C1 segment of cervical spinal cord (tissue), 14 donors: ENCODE results near the gene ALG8.

Experiments
- DNase-seq, 14 donors: peaks; one replicate each; lab custom pipeline; 2025; lab: John Stamatoyannopoulos, UW

The ALG8 gene

DNA sequence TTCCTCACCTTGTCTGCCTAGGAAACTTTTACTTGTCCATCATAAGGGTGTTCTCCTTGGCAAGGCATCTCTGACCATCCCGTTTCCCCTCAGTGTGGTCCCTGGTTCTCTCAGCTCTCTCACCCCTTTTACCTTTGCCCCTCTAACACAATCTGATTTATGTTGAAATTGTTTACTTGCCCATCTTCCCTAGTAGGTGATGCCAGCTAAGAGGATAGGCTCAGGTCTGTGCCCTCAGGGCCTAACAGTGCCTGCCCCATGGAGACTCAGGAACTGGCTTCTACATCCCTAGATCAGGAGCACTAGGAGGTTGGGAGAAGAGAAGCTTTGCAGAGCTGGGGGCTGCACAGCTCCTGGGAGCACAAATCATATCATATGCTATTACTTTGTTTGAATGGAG, 21.1 kb upstream of the ALG8 start:
- DNase-seq = no peak

DNA sequence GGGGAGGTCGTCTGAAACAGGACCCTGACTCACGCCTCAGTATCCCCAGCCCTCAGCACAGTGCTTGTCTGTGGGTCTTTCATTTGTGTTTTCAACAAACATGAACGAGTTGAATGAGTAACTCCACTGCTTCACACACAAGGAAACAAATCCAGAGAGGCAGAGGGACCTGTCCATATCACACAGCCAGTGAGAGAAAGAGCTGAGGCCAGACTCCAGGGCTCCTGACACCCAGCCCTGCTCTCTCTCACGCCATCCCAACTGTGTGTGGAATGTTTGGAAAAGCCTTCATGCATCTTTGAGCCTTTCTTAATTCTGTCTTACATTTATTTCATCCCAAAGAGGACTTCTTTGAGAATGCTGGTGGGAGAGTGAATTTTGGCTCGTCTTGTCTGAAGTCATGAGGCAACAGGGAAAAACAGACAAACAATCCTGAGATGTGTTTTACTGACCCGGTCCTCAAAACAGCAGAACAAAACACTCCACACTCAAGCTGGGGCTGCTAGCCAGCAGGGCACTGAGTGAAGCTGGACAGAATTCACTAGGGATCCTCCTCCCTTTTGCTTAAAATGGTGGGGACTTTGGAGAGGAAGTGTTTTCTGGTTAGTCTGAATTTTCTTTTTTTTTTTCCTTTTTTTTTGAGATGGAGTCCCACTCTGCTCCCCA, 19.7 kb upstream of the ALG8 start:
- DNase-seq = peak in 2 of 14 donors; percentile 12 to 14

DNA sequence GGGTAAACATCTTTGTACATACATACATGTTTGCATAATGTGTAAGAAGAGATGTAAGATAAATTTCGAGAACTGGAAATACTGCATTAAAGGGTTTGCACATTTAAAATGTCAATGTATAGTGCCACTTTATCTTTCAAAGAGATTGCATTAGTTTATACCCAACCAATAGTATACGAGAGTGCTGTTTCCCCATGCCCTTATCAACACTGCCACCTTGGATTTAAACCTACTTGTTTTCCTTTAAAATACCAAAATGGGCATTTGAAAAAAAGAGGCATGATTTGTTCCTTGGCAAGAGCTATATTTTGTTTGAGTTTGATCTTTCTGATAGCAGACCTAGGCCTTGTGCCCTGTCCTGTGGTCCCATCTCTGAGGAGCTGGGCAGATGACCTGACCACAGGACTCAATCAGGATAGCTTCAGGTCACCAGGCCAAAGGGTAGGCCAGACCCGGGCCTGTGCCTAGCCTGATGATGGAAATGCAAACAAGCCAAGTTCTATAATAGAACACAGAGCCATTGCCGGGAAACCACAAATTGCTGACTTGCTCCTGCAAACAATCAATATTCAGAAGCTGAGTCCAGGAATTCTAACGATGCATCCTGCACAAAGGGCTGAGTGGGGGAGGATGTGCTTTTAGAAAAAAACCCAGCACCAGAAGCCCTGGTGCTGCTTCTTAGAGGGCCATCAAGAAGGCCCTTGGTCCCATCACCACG, 16.9 kb upstream of the ALG8 start:
- no peak for DNase-seq

DNA sequence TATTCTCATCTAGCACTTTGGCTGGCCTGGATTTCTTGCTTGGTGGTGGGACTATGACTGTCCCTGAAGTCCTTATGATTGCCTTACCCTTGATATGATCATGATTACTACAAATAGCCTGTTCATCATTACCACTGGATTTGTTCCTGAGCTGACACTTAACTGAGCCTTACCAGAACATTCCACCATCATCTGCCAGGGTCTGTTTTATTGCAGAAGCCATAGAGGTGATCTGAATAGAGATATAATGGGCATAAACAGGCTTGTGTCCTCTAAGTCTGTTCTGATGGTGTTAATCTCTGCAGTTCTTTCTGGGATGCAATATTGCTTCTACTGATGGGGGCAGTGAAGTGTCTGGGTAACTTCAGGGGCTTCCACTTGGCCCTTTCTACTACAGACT, 12.4 kb upstream of the ALG8 start:
- no peak for DNase-seq

DNA sequence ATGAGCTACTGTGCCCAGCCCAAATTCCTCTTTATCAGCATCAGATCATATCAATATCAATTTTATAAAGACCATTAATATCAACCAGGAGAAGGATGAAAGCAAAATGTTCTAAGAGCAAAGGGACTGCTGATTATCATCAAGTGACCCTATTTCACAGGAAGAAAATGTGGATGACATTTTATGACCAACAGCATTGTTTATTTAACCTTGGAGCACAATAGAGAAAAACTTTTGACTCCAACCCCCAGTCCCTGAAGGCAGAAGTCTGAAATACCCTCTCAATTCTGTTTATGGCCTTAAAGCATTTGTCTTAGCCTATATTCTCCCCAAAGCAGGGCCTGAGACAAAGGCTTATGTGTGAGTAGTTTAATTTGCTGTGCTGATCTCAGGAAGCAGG, 11.3 kb upstream of the ALG8 start:
- no peak for DNase-seq

DNA sequence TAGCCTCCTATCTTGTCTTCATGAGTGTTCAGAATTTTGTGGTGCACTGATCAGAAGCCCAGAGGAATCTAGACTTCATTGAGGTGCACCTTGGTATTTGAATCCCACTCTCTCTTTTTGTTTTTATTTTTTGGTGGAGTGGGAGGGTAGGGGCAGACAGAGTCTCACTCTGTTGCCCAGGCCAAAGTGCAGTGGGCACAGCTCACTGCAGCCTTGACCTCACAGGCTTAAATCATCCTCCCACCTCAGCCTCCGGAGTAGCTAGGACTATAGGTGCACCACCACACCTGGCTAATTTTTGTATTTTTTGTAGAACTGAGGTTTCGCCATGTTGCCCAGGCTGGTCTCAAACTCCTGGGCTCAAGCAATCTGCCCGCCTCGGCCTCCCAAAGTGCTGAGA, 10.9 kb upstream of the ALG8 start:
- DNase-seq = no peak

DNA sequence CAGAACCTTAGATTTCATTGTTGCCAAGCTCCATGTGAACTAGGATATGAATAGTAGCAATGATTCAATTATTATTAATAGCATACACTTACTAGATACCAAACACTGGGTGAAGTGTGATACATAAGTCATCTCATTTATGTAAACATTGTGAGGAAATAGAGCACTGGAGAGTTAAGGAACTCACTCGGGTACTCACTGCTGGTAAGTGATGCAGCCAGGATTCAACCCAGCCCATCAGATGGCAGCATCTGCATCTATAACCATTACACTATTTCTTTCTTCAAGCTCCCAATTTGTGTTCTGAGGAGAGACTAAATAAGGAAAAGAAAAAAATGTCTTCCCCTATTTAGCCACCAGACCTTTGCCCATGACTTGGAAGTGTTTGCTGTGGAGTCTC, 10.2 kb upstream of the ALG8 start:
- no peak for DNase-seq

DNA sequence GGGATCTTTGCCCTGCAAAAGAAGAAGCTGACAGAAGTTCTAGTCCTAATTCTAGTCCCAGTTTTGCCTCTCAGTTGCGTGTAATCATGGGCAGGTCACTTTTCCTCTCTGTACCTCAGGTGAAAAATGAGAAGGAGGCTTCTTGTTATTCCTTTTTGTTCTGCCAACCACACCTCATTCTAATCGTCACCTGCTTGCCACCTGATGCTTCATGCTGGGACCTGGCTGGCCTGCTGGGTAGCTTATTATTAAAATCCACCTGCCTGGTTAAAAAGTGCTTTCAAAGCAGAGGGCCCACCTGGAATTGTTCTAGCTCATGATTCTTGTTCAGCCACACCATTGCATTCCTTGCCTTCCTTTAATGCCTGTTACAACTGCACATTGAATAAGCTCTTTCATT, 8.4 kb upstream of the ALG8 start:
- DNase-seq = no peak

DNA sequence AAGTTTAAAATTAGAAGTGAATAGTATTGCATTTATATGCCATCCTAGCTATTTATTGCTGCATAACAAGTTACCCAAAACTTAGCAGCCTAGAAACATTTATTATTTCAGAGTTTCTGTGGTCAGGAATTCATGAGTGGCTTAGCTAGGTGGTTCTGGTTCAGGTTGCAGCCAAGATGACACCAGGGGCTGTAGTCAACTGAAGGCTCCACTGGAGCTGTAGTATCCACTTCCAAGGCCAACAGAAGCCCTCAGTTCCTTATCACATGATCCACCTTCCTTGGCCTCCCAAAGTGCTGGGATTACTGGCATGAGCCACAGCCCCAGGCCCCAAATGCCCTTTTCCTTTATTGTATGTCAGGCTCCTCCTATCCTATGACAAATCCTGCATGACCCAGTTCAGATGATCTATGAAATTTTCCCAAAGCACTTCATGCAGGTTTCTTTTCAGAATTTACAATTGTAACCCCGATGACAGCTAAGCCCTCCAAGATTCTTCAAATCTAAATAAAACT, 6.1 kb upstream of the ALG8 start:
- DNase-seq = no peak

DNA sequence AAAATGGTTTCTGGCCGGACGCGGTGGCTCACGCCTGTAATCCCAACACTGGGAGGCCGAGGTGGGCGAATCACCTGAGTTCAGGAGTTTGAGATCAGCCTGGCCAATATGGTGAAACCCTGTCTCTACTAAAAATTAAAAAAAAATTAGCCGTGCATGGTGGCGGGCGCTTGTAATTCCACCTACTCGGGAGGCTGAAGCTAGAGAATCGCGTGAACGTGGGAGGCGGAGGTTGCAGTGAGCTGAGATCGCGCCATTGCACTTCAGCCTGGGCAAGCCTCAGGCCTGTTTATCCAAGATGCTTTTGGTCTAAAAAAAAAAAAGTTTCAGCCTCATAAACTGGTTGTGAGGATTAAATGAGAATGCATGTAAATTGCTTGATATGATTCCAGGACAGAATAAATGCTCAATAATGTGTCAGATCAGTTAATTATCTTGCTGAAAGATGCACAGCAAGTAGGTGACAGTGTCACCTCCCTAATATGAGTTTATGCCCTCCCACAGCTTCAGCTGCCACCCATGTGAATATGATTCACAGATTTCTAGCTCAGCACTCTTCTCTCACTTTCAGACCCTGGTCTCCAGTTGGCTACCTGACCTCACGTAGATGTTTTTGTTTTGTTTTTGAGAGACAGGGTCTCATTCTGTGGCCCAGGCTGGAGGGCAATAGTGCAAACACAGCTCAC, 1.1 kb upstream of the ALG8 start:
- no peak for DNase-seq

DNA sequence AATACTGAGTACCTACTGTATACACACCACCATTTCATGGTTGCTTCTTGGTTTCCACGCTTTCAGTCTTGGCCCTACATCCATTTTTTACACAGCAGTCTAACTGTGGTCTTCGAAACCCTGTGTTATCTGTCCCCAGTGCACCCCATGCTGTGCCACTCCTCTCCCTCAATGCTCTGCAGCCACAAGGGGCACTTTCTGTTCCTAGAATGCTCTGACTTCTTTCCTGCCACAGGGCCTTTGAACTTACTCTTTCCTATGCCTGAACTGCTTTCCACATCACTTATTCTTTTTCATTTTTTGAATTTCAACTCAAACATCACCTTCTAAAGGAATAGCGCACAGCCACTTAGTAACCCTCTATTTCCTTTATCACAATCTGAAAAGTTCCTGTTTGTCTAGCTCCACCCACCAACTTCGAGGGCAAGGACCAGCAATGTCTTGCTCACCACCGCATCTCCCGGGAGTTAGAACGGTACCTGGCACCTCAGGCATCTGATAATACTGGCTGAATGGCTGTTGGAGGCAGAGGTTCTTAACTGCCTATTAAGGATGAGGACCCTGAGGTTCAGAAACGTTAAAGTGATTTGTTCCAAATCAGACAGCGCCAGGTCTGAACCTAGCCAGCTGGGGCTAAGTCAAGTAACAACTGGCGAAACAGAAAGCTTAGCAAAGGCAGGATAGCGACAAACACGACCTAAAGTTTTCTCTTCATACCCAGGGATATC, 568 bp downstream of the ALG8 start:
- no peak for DNase-seq

DNA sequence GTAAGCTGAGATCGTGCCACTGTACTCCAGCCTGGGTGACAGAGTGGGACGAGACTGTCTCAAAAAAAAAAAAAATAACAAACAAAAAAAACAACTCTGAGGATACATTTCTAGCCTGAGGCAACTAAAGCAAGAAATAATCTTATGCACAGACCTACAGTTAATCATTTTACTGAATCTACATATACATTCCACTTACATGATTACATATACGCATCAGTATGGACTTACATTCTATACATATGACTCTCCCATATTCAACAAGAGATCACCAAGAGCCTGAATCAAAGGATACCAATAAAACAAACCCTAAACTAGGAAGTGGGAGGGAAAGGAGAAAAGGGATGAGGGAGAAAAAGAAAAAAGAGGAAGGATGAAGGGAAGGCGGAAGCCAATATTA, 1.1 kb downstream of the ALG8 start:
- no peak for DNase-seq

DNA sequence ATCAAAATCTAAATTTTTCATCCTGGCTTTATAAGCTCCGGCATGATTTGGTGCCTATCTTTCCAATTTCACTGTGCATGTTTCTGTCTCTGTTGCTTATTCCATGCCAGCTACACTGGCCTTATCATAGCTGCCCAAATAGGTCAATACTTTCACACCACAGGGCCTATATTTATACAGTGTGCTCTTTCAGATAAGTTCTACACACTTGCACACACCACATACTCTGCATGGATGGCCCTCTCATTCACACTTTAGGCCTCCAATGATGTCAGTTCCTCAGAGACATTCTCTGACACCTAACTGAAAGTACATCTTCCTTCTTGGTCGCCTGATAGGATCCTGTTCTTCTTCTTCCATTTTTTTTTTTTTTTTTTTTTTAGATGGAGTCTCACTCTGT, 7.0 kb downstream of the ALG8 start:
- DNase-seq = no peak

DNA sequence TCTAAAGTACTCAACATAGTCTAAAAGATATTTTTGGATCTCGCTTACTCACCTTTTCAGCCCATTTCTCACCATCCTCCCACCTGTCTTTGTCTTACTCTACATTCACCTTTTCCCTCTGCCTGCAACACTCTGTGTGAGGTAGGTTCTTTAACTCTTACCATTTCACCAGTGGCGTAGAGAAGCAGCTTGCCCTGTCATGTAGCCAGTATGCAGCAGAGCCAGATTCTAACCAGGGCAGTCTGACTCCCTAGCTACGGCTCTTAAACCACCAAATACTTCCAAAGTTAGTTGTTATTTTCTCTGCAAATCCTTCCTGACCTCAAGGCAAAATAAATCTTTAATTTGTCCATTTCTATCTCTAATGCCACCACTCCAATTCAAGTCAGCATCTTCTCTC, 7.5 kb downstream of the ALG8 start:
- no peak for DNase-seq

DNA sequence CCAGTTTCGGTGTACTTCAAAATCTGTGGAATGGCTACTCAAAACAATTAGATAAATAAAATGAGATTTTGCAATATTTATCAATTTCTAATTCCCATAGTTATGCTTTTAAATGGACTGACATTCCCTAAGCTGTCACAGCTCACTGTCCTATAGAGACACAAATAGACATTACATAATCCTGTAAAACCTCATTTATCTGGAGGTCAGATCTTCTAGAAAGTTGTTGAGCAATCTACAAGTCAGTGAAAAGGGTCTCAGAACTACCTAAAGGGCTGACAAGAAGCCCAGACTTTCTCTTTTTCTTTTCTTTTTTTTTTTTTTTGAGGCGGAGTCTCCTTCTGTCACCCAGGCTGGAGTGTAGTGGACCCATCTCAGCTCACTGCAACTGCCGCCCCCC, 12.0 kb downstream of the ALG8 start:
- no peak for DNase-seq

DNA sequence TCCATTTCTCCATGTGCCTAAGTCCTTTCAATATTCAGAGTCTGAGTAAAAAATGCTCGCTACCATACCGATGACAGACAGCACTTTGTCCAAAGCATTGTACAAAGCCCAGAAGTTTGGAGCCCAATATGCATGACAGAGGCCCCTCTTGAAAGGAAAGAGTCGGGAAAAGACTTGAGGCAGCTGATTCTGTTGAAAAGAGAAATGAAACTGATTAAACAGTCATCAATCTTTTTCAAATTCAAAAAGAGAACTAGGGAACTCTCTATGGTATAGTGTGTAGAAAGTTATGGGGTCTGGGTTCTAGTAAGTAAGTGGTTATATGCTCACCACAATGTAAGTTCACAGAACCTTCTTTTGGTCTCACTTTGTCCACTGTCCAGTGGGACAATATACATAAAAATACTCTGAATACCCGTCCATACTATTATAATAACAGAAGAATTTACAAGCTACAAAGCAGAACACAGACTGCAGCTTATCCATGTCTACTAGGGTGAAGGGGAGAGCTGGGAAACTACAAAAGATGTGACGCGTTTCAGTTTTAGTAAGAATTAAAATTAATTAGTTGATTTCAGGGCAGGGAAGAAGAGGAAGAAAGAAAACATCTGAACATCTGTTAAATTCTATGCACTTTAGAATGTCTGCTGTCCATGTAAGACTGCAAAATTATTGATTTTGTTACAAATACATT, 26.7 kb downstream of the ALG8 start:
- no peak for DNase-seq

DNA sequence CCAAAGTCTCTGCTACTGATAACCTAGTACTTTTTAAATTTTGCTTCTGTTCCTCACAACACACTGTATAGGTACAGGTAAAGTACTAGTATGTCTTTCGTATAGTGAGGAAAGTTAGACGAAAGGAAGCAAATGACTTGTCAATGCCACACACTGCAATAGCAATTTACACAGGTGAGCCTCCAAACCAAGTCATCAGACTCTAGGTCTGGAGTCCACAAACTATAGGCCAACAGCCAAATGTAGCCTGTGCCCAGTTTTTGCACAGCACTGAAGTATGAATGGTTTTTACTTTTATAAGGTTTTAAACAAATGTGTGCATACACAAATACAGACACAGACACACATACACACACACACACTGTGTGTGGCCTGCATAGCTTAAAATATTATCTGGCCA, 28.1 kb downstream of the ALG8 start:
- no peak for DNase-seq

DNA sequence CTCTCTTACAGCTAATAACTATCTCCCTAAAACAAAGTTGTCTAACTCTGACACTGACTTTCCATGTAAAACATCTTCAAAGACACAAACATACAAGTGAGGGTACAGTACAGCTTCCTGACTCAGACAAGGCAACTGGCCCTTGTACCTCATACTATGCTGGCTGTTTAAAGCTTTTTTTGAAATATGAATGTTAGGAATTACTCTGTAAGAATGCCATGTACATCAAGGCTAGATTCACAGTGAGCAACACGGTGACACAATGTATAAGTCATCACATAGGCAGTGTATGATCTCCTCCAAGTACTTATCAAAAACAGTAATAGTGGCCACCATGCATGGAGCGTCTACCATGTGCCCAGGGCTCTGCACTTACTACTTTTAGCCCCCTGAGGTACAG, 28.6 kb downstream of the ALG8 start:
- no peak for DNase-seq

DNA sequence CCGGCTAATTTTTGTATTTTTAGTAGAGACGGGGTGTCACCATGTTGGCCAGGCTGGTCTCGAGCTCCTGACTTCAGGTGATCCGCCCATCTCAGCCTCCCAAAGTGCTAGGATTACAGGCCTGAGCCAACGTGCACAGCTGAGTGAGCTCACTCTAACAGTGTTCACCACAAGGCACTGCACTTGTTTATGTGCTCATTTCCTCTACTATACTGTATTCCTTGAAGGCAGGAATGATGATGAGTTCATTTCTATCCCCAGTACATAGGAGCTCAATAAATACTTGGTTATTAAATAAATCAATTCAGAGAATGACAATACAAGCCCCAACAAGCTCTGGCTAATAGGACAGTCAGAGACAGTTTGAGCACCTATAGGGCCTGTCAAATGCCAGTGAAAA, 29.1 kb downstream of the ALG8 start:
- DNase-seq = no peak

DNA sequence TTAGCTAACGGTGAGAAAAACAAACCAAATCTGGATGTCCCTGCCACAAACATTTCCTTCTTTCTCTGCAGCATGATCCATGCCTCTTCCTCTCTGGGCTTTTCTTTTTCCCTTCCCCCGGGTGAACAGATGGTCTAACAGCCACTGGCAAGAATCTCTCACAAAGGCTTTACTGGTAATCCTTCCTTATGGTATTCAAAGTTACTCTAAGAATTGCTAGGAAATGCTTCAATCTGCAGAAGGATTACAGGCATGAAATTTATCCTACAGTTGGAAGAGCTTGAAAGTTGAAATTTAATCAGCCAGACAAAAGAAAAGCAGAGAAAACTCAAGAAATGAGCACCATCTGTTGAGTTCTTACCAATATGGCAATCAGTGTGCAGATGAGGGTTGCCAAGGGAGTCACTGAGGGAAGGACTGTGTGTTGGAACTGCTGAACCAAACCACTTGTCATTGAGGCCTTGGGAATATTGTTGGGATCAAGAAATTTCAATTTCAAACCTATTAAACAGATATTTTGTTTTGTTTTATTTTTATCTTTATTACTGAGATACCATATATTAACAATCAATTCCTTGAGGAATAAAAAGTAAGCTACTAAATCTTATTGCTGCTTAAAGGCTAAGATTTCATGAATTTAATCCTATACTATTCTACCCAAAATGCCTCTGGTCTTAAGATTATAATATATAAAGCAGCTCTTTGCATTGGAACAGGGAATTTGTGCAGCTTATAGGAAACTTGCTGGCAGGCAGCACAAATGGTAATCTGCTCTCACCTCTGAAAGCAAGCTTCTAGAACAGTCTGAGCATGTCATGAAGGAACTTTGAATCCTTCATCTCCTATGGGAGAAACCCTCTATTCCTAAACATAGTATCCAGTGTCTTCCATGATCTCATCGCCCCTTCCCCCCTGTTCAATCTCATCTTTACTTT, 30.1 kb downstream of the ALG8 start:
- DNase-seq = peak in 1 of 14 donors; percentile 83
